GM19328 (cell line): ENCODE data around the gene GALNT2.

Experiments used
- ATAC-seq: cut with Tn5 transposase; IDR thresholded peaks from one replicate; pipeline ENCODE4 v1.9.1; 2021; ENCODE audit warnings: mild to moderate bottlenecking, moderate library complexity; ENCODE audit not compliant: unreplicated experiment

GALNT2 gene

GRCh38 chr1:230330157-230330556 lies 263.1 kb downstream of the GALNT2 start:
- no peak for ATAC-seq
